HepG2 (cell line): ENCODE results near the gene USP24. TPM values are rescaled to one million over a fixed set of nuclear protein-coding genes. Genes with fewer than 3 reads are reported as not detected.
A peak's percentile ranks its signal among the peaks of the same experiment; 100 is the strongest.

ENCODE experiments used
- ETV5 ChIP-seq: IDR thresholded peaks from 2 replicates; pipeline ENCODE4 v1.6.1; 2018; ENCODE audit warnings: missing biosample characterization, missing genetic modification reagents, inconsistent platforms, borderline replicate concordance
- HDAC2 ChIP-seq: sonication (generic); formaldehyde crosslinking; IDR thresholded peaks from 2 replicates; pipeline ENCODE4 v1.4.0; 2020; ENCODE audit warnings: missing genetic modification reagents
- HDAC6 ChIP-seq: fragments of 200-600 bp; sonication (generic); IDR thresholded peaks from 2 replicates; pipeline ENCODE4 v1.7.0; 2017; ENCODE audit warnings: mild to moderate bottlenecking, antibody characterized with exemption, low read length, low read depth
- HMG20B ChIP-seq: conservative IDR thresholded peaks from 2 replicates; pipeline ENCODE4 v1.6.1; 2016; ENCODE audit warnings: missing genetic modification reagents, missing compliant biosample characterization
- KDM1A ChIP-seq: IDR thresholded peaks from 2 replicates; pipeline ENCODE4 v1.6.1; 2016; ENCODE audit warnings: missing compliant biosample characterization
- KLF6 ChIP-seq: IDR thresholded peaks from 2 replicates; pipeline ENCODE4 v1.8.0; 2016; ENCODE audit warnings: missing biosample characterization, missing genetic modification reagents
- NR2C2 ChIP-seq: sonication (generic); formaldehyde crosslinking; IDR thresholded peaks from 2 replicates; pipeline ENCODE4 v1.4.0; 2020; ENCODE audit warnings: missing genetic modification reagents, mild to moderate bottlenecking, moderate library complexity, borderline replicate concordance
- PCBP2 ChIP-seq: fragments of 200-400 bp; formaldehyde crosslinking; optimal IDR thresholded peaks from 2 replicates; pipeline ENCODE3; 2018; ENCODE audit warnings: low read length, low read depth; ENCODE audit not compliant: poor library complexity, severe bottlenecking
- PRPF4 ChIP-seq: fragments of 200-400 bp; formaldehyde crosslinking; IDR thresholded peaks from 2 replicates; pipeline ENCODE4 v1.6.1; 2016; ENCODE audit warnings: low read length, low read depth; ENCODE audit not compliant: poor library complexity, severe bottlenecking
- SPEN ChIP-seq: sonication (generic); formaldehyde crosslinking; IDR thresholded peaks from 2 replicates; pipeline ENCODE4 v1.5.1; 2020; ENCODE audit warnings: low read depth, mild to moderate bottlenecking, missing genetic modification reagents
- TFE3 ChIP-seq: IDR thresholded peaks from 2 replicates; pipeline ENCODE4 v1.6.1; 2016
- ZBTB3 ChIP-seq: sonication (generic); formaldehyde crosslinking; IDR thresholded peaks from 2 replicates; pipeline ENCODE4 v1.4.0; 2020; ENCODE audit warnings: low read depth, mild to moderate bottlenecking, moderate library complexity, missing genetic modification reagents, borderline replicate concordance
- ZNF142 ChIP-seq: sonication (generic); formaldehyde crosslinking; IDR thresholded peaks from 2 replicates; pipeline ENCODE4 v1.4.0; 2020; ENCODE audit warnings: missing genetic modification reagents
- ZNF260 ChIP-seq: sonication (generic); formaldehyde crosslinking; IDR thresholded peaks from 2 replicates; pipeline ENCODE4 v1.4.0; 2020; ENCODE audit warnings: missing genetic modification reagents, low read depth, mild to moderate bottlenecking, borderline replicate concordance
- ZNF567 ChIP-seq: sonication (generic); formaldehyde crosslinking; IDR thresholded peaks from 2 replicates; pipeline ENCODE4 v1.8.1; 2023; ENCODE audit warnings: mild to moderate bottlenecking, missing genetic modification reagents, borderline replicate concordance
- polyA plus RNA-seq, 8 experiments: library from polyadenylated mRNA; depleted of rRNA in 3 of 8; stranded (reverse) in 7 of 8; unstranded in 1 of 8; fragments of >200 nt; fragmentation: Illumina TruSeq in 4 of 8; extraction: Trizol in 4 of 8; gene quantifications; 2 replicates each; pipeline versions ENCODE4 v1.2.1 to v1.2.3, GENCODE V29; 2011 to 2016; ENCODE audit warnings: low read depth in 4 of 8, missing spikeins in 1 of 8, mixed read lengths in 1 of 8; ENCODE audit not compliant: insufficient read depth in 1 of 8
- total RNA-seq, 5 experiments: library from RNA; depleted of rRNA; stranded (reverse); fragments of >200 nt; fragmentation: Illumina TruSeq; extraction: Trizol; gene quantifications; 2 replicates each; pipeline ENCODE4 v1.2.3, GENCODE V29; 2016; ENCODE audit warnings: low read depth in 1 of 5
- TF ChIP-seq, protein P1 (sequence below): sonication (generic); formaldehyde crosslinking; IDR thresholded peaks from 2 replicates; pipeline ENCODE4; 2020; ENCODE audit warnings: missing genetic modification reagents, mild to moderate bottlenecking, borderline replicate concordance
- TF ChIP-seq, protein P2 (sequence below): sonication (generic); formaldehyde crosslinking; IDR thresholded peaks from 2 replicates; pipeline ENCODE4 v1.9.0; 2022; ENCODE audit warnings: missing genetic modification reagents, mild to moderate bottlenecking, borderline replicate concordance

Gene USP24
- total and polyA plus RNA-seq, 2 of the 13 experiments (the other 11 are each of a cell fraction or from before 2014, with no cell fraction given): 18.8 to 47.6 TPM

DNA sequence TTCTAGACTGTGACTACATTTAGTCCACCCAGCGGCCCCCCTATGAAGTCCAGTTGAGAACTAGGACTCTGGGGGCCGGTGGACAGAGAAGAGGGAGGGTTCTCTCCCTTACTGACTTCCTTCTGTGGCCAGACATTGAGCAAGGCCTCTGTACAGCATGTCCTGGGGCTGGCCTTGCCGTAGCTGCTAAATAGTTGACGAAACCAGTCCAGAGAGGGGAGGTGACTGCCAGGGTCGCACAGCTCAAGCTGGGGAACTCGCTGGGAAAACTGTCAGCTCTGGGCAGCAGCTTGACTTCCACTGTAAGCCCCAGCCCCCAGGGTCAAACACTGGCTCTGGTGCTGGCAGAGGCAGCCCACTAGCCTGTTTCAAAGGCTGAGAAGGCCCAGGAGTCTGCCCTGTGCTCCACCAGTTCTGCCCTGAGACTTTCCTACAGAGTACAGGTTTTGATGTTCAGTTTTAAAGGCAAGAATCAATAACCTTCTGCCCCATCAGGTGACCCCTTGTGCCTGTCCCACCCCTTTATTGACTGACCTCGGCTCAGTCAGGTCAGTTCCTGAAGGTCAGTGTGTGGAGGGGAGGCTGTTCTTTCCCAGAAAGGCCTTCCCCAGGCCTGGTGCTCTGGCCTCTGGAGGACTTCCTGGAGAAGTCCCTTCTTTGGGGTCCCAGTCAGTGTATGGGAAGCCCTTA lies 161.8 kb downstream of the USP24 start (continued):
- TF ChIP-seq NR2C2 (CRISPR knock-in tag) (peak; percentile 74), ZNF567 (no peak), ZNF260 (CRISPR knock-in tag) (no peak), HDAC6 (no peak), ZBTB3 (CRISPR knock-in tag) (no peak), PRPF4 (no peak), KDM1A (CRISPR knock-in tag) (no peak), ETV5 (peak; percentile 21; the same call in 1 of the 2 replicates), HMG20B (CRISPR knock-in tag) (no peak), ZNF142 (CRISPR knock-in tag) (no peak), TFE3 (CRISPR knock-in tag) (no peak), SPEN (CRISPR knock-in tag) (peak; percentile 30; the same call in 1 of the 2 replicates), HDAC2 (CRISPR knock-in tag) (peak; percentile 35; the same call in 1 of the 2 replicates), KLF6 (CRISPR knock-in tag) (no peak), PCBP2 (no peak)
- TF ChIP-seq, protein P1, sequence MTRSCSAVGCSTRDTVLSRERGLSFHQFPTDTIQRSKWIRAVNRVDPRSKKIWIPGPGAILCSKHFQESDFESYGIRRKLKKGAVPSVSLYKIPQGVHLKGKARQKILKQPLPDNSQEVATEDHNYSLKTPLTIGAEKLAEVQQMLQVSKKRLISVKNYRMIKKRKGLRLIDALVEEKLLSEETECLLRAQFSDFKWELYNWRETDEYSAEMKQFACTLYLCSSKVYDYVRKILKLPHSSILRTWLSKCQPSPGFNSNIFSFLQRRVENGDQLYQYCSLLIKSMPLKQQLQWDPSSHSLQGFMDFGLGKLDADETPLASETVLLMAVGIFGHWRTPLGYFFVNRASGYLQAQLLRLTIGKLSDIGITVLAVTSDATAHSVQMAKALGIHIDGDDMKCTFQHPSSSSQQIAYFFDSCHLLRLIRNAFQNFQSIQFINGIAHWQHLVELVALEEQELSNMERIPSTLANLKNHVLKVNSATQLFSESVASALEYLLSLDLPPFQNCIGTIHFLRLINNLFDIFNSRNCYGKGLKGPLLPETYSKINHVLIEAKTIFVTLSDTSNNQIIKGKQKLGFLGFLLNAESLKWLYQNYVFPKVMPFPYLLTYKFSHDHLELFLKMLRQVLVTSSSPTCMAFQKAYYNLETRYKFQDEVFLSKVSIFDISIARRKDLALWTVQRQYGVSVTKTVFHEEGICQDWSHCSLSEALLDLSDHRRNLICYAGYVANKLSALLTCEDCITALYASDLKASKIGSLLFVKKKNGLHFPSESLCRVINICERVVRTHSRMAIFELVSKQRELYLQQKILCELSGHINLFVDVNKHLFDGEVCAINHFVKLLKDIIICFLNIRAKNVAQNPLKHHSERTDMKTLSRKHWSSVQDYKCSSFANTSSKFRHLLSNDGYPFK (CRISPR knock-in tag): no peak
- TF ChIP-seq, protein P2, sequence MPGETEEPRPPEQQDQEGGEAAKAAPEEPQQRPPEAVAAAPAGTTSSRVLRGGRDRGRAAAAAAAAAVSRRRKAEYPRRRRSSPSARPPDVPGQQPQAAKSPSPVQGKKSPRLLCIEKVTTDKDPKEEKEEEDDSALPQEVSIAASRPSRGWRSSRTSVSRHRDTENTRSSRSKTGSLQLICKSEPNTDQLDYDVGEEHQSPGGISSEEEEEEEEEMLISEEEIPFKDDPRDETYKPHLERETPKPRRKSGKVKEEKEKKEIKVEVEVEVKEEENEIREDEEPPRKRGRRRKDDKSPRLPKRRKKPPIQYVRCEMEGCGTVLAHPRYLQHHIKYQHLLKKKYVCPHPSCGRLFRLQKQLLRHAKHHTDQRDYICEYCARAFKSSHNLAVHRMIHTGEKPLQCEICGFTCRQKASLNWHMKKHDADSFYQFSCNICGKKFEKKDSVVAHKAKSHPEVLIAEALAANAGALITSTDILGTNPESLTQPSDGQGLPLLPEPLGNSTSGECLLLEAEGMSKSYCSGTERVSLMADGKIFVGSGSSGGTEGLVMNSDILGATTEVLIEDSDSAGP: peak; percentile 19; the same call in 1 of the 2 replicates
